ENCODE results near the gene UBQLN4. TPM values are rescaled to one million over a fixed set of nuclear protein-coding genes. Genes with fewer than 3 reads are reported as not detected.

UBQLN4 gene
- polyA plus RNA-seq, 1 donor from 2014 or later, result 34.9 TPM

GRCh38 chr1:156052862-156053767 is 483 bp downstream of the UBQLN4 start:
- Histone ChIP-seq H3K9ac (ENCODE audit: low read length) (peak overlapping the region; percentile 96), H3K4me2 (ENCODE audit: low read length) (peak overlapping the region; percentile 73), H3K4me3 (ENCODE audit: low read length) (peak overlapping the region; percentile 91), H3F3A (ENCODE audit: insufficient read depth, low read length, poor library complexity, severe bottlenecking) (peaks cover 3% of the 10 kb centered on the region), H3K36me3 (ENCODE audit: insufficient read depth, low read length) (no peaks in the 10 kb centered on the region), H2AFZ (ENCODE audit: low read depth, low read length) (peak overlapping the region; percentile 76), H3K9me2 (ENCODE audit: insufficient read depth, low read length) (no peaks in the 10 kb centered on the region), H4K20me1 (ENCODE audit: insufficient read depth) (no peaks in the 10 kb centered on the region), H3K27me3 (ENCODE audit: insufficient read depth, low read depth, low read length) (no peaks in the 10 kb centered on the region), H3K27ac (ENCODE audit: low read length) (peak overlapping the region; percentile 80), H3K79me2 (replicated peaks; ENCODE audit: insufficient read depth, low read length) (peaks cover 25% of the 10 kb centered on the region), H3K9me3 (ENCODE audit: low read length) (no peaks in the 10 kb centered on the region)
- TF ChIP-seq POLR2AphosphoS5 (IDR thresholded peaks at IDR 0.05), result no peak
- TF ChIP-seq CTCF (IDR thresholded peaks at IDR 0.05; ENCODE audit: poor library complexity, severe bottlenecking), result peak; percentile 65
- peak; percentile 28 for TF ChIP-seq RAD21 (conservative IDR thresholded peaks at IDR 0.05)
- peak; percentile 27 for TF ChIP-seq SMC3 (conservative IDR thresholded peaks at IDR 0.05; ENCODE audit: poor library complexity)
- no peak for TF ChIP-seq EZH2 (IDR thresholded peaks at IDR 0.05; ENCODE audit: borderline replicate concordance, insufficient read depth, low read length, poor library complexity, severe bottlenecking)
- peak; percentile 80 for TF ChIP-seq MXI1 (conservative IDR thresholded peaks at IDR 0.05; ENCODE audit: poor library complexity, severe bottlenecking)
- peak; percentile 5 for TF ChIP-seq EP300 (conservative IDR thresholded peaks at IDR 0.05; ENCODE audit: poor library complexity, severe bottlenecking)
- TF ChIP-seq TAF1 (IDR thresholded peaks at IDR 0.05; ENCODE audit: low read depth), result no peak
- peak; percentile 7 for TF ChIP-seq REST (IDR thresholded peaks at IDR 0.05; ENCODE audit: borderline replicate concordance)

- Histone ChIP-seq H3K9me2 (ENCODE audit: insufficient read depth, low read length) (no peaks in the 10 kb centered on the region), H4K20me1 (ENCODE audit: insufficient read depth) (no peaks in the 10 kb centered on the region), H3K79me2 (replicated peaks; ENCODE audit: insufficient read depth, low read length) (peaks cover 25% of the 10 kb centered on the region), H3K9ac (ENCODE audit: low read length) (no peak overlapping the region), H2AFZ (ENCODE audit: low read depth, low read length) (no peak overlapping the region), H3K4me2 (ENCODE audit: low read length) (no peak overlapping the region), H3K27me3 (ENCODE audit: insufficient read depth, low read depth, low read length) (no peaks in the 10 kb centered on the region), H3K27ac (ENCODE audit: low read length) (no peak overlapping the region), H3K36me3 (ENCODE audit: insufficient read depth, low read length) (no peaks in the 10 kb centered on the region), H3F3A (ENCODE audit: insufficient read depth, low read length, poor library complexity, severe bottlenecking) (peaks cover 3% of the 10 kb centered on the region), H3K4me3 (ENCODE audit: low read length) (no peak overlapping the region), H3K9me3 (ENCODE audit: low read length) (no peaks in the 10 kb centered on the region)
- TF ChIP-seq CTCF (IDR thresholded peaks at IDR 0.05; ENCODE audit: poor library complexity, severe bottlenecking), result no peak
Measured at GRCh38 chr1:156051011-156051725, 2.4 kb downstream of the UBQLN4 start.

All from neural cell (in vitro differentiated cells).